Mesodermal cell (in vitro differentiated cells): ENCODE measurements around the gene IMPDH1.

Experiments
- H3K27ac ChIP-seq: 2 replicates; pipeline ENCODE4 v1.7.0; 2013; ENCODE audit warnings: mild to moderate bottlenecking, low read depth, low read length, moderate library complexity; ENCODE audit not compliant: severe bottlenecking
- H3K36me3 ChIP-seq: 2 replicates; pipeline ENCODE4 v1.7.1; 2013; ENCODE audit warnings: mild to moderate bottlenecking, low read length, moderate library complexity; ENCODE audit not compliant: control insufficient read depth, insufficient read depth
- H3K4me1 ChIP-seq: one replicate; pipeline ENCODE4 v1.7.1; 2013; ENCODE audit warnings: mild to moderate bottlenecking, low read length; ENCODE audit not compliant: insufficient read depth, control insufficient read depth, poor library complexity, severe bottlenecking
- H3K4me3 ChIP-seq: 2 replicates; pipeline ENCODE4 v1.7.0; 2013; ENCODE audit warnings: low read length, control low read depth, mild to moderate bottlenecking; ENCODE audit not compliant: insufficient read depth, poor library complexity, severe bottlenecking; ENCODE audit errors: extremely low read depth
- H3K9me3 ChIP-seq: 2 replicates; pipeline ENCODE4 v1.7.1; 2013; ENCODE audit warnings: mild to moderate bottlenecking, low read length, moderate library complexity; ENCODE audit not compliant: control insufficient read depth
- WGBS, 2 experiments: methylation state at CpG; one replicate each; pipeline ENCODE4 v1.1.5; 2013; ENCODE audit warnings: missing lambda C conversion rate in 2 of 2; ENCODE audit not compliant: insufficient coverage in 2 of 2; 5-methylcytosine and 5-hydroxymethylcytosine counted together

IMPDH1 gene

DNA sequence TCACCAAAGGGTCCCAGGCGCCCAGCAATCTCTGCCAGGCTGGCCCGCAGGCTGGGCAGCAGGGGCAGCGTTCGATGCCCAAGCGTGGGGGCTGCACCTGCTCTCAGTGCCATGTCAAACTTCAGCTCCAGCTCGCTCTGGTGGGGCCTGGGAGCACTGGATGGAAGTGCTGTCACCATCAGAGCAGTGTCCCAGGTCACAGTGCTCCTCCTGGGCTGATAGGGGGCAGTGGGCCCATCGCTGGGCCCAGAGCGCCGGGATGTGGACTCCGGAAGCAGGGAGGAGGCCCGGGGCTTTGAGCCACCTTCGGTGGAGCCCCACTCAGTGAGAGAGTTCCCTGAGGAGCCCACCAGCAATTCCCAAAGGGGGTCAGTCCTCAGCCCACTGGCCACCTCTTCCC lies 50.4 kb downstream of the IMPDH1 start:
- Histone ChIP-seq H3K4me3 (no peak overlapping the region), H3K36me3 (no peaks in the 10 kb centered on the region), H3K27ac (no peak overlapping the region), H3K9me3 (no peaks in the 10 kb centered on the region), H3K4me1 (peaks cover 28% of the 10 kb centered on the region)
- WGBS, 2 experiments, result 85 to 92% methylated on average over 9 to 12 of the region's 12 CpGs

DNA sequence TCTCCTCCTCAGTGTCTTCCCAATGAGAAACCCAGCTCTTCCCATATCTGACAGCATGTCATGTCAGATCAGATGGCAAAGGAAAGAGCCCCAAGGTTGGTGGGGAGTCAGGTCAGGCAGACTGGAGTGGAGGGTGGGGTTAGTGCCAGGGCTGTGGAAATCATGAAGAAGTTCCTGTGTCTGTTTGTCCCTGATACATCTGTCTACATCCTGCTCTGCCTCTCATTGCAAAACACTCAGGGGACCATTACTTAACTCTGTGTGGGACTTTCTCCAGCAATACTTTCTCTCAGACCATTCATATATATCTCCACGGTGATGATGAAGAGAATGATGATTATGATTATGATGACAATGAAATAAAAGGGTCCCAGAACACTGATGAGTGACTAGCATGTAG lies 51.5 kb downstream of the IMPDH1 start:
- H3K4me3 ChIP-seq, result no peak overlapping the region
- H3K27ac ChIP-seq, result no peak overlapping the region
- H3K9me3 ChIP-seq, result no peaks in the 10 kb centered on the region
- H3K36me3 ChIP-seq, result no peaks in the 10 kb centered on the region
- H3K4me1 ChIP-seq, result peaks cover 28% of the 10 kb centered on the region
- no CpG with 5 or more reads among the region's 1 CpG for WGBS, 2 experiments

DNA sequence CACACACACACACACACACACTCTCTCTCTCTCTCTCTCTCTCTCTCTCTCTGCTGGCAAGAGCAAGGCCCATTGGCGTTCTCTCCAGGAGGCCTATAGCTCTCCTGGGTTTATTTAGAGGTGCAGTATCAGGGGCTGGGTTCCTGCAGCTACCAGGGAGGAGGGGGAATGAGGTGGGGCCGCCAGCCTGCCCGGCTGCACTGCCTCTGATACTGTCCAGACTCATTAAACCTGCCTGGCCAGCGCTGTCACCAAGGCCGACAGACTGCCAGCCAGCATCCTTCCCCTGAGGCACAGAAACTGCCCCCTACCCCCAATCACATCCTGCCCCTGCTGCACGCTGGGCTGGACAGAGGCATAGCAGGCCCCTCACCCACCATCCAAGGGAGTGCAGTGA lies 52.6 kb downstream of the IMPDH1 start:
- Histone ChIP-seq H3K9me3 (no peaks in the 10 kb centered on the region), H3K4me3 (no peak overlapping the region), H3K4me1 (peaks cover 28% of the 10 kb centered on the region), H3K36me3 (no peaks in the 10 kb centered on the region), H3K27ac (peak overlapping the region; percentile 2)
- 29 to 47% methylated on average over 1 to 3 of the region's 6 CpGs for WGBS, 2 experiments

DNA sequence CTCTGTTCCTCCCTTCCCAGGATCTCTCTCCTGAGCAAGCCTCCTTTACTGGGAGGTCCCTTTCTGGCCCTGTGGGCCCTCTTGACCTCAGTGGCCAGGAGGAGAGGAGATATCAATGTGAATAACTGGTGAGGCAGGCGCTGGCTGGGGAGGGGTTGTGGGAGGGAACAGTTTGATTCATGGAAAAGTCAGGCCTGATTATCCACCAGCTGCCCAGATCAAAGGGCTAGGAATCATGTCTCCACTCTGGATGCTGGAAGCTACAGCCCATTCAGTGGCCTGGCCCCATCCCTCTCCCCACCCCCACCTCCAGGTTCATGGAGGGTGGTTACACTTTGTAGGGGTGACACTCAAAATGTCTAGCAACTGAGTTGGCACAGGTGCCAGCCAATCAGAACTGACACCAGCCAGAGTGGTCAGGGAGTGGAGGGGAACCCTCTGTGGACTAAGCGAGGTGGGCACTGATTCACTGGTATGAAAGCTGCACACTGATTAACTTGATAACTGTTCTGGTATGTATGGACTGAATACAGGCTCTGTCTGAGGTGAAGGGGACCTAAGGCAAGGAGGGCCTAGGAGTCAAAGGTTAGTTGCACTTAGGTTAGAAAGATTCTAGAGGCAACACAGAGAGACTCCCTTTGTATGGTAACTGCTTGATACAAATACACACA lies 53.1 kb downstream of the IMPDH1 start:
- Histone ChIP-seq H3K36me3 (no peaks in the 10 kb centered on the region), H3K9me3 (no peaks in the 10 kb centered on the region), H3K27ac (peak overlapping the region; percentile 2), H3K4me1 (peaks cover 25% of the 10 kb centered on the region), H3K4me3 (no peak overlapping the region)
- 94 to 100% methylated on average over 1 to 2 of the region's 2 CpGs for WGBS, 2 experiments

DNA sequence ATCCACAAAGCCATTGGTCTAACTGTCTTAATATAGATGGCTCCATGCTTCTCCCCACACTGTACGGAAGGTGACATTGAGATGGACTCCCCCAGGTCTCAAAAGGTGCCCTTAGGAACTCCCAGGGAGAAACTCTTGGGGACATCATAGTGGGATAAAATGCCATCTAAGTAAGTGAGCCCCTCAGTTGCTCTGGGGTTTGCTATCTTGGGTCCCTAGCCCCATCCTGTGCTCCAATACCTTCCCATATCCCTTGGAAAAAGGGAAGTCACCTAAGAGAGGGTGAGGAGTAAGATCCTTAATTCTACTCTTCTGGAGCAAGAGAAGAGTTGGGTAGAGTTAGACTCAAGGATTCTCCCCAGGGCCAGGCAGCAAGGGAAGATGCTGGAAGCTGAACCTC lies 56.2 kb downstream of the IMPDH1 start:
- Histone ChIP-seq H3K36me3 (no peaks in the 10 kb centered on the region), H3K4me3 (no peak overlapping the region), H3K4me1 (peaks cover 16% of the 10 kb centered on the region), H3K27ac (no peak overlapping the region), H3K9me3 (no peaks in the 10 kb centered on the region)
- 100% methylated on average over 1 of the region's 1 CpG for WGBS, 2 experiments

DNA sequence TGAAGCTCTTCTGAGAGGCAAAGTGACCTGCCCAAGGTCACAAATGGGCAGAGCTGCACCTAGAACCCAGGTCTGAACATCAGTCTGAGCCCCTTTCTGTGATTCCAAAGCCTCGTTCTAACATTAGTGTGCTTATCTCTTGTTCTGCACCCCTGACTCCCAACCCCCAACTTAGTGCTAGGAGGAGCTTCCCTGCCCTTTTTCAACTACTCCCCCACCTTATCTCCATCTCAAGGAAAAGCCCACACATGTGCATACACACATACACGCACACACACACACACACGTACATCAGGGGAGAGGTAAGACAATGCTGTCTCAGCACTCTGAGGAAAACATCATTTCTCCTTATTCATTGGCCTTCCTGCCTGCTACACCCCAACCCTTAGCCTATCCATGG lies 56.6 kb downstream of the IMPDH1 start:
- Histone ChIP-seq H3K4me3 (no peak overlapping the region), H3K9me3 (no peaks in the 10 kb centered on the region), H3K36me3 (no peaks in the 10 kb centered on the region), H3K4me1 (peaks cover 16% of the 10 kb centered on the region), H3K27ac (no peak overlapping the region)
- 85 to 88% methylated on average over 1 to 2 of the region's 3 CpGs for WGBS, 2 experiments

DNA sequence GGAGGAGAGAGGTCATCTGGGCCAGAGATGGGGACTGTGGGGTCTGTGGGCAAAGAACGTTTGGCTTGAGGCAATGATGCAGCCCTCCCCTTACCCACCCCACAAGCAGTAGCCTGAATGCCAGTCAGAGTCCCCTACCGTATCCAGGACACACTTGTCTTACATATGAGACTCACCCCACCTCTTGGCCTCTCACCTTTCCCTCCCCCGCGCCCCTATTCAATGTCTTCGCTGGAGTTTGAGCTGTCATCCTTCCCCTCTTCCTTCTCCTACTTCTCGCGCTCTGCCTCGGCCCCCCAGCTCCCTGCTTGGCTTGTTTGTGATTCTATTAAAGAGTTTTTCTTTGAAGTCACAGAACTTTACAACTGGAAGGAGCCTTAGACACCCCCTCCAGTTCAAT lies 57.1 kb downstream of the IMPDH1 start:
- Histone ChIP-seq H3K4me3 (no peak overlapping the region), H3K36me3 (no peaks in the 10 kb centered on the region), H3K9me3 (no peaks in the 10 kb centered on the region), H3K27ac (no peak overlapping the region), H3K4me1 (peaks cover 11% of the 10 kb centered on the region)
- 58 to 70% methylated on average over 5 to 7 of the region's 8 CpGs for WGBS, 2 experiments

DNA sequence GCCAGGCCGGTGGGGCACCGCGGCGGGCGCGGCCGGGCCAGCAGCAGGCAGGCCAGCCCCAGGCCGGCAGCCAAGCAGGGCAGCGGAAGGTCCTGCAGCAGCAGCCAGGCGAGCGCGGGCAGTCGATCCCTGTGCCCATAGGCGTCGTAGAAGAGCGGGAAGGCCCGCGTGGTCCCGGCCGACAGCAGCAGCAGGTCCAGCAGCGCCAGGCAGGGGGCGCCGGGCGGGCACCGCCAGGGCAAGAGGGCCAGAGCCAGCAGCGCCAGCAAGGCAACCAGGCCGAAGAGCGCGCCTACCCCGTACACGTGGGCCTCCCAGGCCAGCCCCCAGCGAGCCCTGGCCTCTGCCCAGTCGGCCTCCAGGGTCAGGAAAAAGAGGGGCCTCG lies 57.6 kb downstream of the IMPDH1 start:
- Histone ChIP-seq H3K4me1 (peaks cover 6% of the 10 kb centered on the region), H3K36me3 (no peaks in the 10 kb centered on the region), H3K4me3 (no peak overlapping the region), H3K9me3 (no peaks in the 10 kb centered on the region), H3K27ac (no peak overlapping the region)
- 9 to 27% methylated on average over 20 to 33 of the region's 34 CpGs for WGBS, 2 experiments

DNA sequence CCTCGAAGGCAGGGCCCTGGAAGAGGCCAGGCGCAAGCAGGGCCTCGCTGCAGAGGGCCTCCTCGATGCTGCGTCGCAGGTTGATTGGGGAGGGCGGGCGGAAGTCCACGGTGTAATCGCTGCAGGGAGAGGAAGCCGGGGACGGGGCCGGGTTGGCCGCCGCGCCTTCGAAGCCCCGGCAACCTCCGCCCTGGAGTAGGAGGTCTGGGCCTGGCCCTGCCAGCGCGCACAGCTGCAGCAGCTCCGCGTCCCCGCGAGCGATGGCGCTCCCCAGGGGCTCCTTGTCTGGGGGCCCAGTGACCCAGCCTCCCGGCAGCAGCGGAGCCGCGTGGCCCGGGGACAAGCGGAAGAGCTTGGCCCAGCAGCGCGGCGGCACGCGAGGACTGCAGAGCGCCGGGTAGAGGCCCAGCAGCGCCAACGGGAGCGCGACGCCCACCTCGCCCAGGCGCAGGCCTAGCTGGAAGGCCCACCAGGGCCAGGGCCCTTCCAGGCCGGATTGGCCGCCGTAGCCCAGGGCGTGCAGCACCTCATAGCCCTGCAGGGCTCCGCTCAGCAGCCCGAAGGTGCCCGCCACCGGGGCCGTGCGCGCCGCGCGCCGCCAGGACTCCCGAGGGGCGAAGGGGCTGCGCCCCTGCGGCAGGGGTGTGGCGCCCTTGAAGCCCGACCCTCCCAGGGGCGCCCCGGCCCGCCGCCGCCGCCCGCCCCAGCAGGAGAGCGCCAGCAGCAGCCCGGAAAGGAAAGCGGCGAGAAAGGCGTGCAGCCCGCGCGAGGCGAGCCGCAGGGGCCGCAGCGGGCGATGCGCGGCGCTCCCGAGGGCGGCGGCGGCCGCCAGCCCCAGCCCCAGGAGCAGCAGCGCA lies 58.3 kb downstream of the IMPDH1 start:
- Histone ChIP-seq H3K9me3 (no peaks in the 10 kb centered on the region), H3K27ac (no peak overlapping the region), H3K4me1 (peaks cover under 1% of the 10 kb centered on the region), H3K36me3 (no peaks in the 10 kb centered on the region), H3K4me3 (no peak overlapping the region)
- 48 to 50% methylated on average over 81 to 95 of the region's 97 CpGs for WGBS, 2 experiments

DNA sequence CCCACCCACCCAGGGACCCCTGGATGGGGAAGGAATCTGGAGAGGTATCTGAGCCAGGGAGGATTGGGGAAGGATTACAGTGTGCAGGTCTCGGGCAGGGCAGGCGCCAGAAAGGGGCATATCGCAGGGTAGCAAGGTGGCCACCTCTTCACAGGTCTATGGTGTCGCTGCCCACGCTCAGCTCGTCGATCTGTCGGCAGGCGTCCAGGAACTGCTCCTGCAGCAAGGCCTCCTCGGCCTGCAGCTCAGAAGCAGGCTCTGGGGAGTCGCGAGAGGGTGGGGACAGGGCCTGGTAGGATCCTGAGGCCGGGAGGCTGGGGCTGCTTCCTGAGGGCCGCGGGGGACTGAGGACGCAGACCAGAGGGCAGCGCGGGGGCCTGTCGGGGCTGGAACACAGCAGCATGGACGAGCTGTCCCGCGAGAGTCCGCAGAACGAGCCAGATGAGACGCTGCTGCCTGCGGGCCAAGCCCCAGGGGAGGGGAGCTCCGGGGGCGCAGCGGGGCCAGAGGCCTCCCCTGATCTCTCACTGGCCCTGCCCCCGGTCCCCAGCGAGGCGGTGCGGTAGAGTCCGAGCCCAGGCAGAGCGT lies 59.0 kb downstream of the IMPDH1 start:
- Histone ChIP-seq H3K9me3 (no peaks in the 10 kb centered on the region), H3K4me1 (no peaks in the 10 kb centered on the region)
- WGBS, 2 experiments, result 89 to 90% methylated on average over 31 to 34 of the region's 35 CpGs

DNA sequence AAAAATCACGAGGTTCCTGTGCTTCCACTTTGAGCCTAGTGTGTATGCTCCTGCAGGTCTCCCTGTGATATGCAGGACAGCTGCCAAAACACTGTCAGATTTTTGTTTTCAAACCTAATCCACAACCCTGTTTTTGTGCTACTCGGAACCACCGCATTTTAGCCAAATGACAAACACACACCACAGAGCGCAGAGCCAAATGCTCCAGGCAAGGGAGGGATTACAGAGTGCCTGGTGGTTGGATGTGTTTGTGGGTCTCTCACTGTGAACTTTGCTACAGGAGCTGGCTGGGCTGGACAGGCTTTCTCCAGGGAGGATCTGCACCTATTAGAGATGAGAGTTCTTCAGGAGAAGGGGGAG lies 60.3 kb downstream of the IMPDH1 start:
- H3K4me3 ChIP-seq, result no peak overlapping the region
- 20 to 33% methylated on average over 1 of the region's 4 CpGs for WGBS, 2 experiments
- H3K9me3 ChIP-seq, result no peaks in the 10 kb centered on the region
- no peaks in the 10 kb centered on the region for H3K4me1 ChIP-seq
- no peak overlapping the region for H3K27ac ChIP-seq
- H3K36me3 ChIP-seq, result no peaks in the 10 kb centered on the region

More for the DNA sequence above, 59.0 kb downstream of the IMPDH1 start:
- H3K36me3 ChIP-seq, result no peaks in the 10 kb centered on the region
- no peak overlapping the region for H3K27ac ChIP-seq
- H3K4me3 ChIP-seq, result no peak overlapping the region
